ENCODE measurements around the gene FBN1.

FBN1 gene

GRCh38 chr15:48388910-48389309 is 256.6 kb downstream of the FBN1 start:
- no peak for DNase-seq

DNA sequence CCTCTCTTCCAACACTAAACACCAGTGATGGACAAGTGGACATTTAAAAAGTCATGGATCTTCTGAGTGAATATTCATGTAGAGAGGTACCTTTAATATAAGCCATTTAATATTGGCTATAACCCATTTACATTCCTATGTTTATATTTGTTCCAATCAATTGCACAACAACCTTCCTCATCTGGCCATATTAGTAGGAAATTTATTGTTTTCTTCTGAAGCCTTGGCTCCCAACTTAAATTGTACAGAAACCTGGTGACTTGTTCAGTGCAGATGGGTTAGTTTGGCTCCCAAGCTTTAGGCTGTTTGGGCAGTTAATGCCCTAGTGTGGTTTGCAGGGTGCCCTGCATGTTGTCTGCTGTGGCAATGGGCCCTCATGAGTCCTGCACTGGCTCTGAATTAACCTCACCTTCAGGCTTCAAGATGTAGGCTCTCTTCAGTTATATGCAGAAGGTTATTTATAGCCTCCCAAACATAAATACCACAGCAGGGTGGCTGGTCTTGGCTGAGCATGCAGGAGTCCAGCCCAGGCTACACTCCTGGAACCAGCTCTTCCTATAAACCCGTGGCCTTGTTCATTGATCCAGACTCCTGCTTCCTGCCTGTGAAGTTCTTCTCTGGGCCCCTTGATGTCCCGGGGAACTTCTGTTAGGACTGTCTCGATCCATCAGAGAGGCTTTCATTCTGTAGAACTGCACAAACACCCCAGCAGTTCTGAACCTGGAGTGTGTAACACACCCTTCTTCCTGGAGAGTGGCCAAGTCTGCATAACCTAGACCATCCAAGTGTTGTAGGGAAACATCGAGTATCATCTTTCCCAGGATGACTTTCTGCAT is 257.3 kb downstream of the FBN1 start:
- no peak for DNase-seq

- DNase-seq, result no peak
Measured at GRCh38 chr15:48385031-48385830, 260.3 kb downstream of the FBN1 start.

- no peak for DNase-seq
Measured at GRCh38 chr15:48384616-48385015, 260.9 kb downstream of the FBN1 start.

GRCh38 chr15:48383031-48383430 is 262.5 kb downstream of the FBN1 start:
- no peak for DNase-seq

DNA sequence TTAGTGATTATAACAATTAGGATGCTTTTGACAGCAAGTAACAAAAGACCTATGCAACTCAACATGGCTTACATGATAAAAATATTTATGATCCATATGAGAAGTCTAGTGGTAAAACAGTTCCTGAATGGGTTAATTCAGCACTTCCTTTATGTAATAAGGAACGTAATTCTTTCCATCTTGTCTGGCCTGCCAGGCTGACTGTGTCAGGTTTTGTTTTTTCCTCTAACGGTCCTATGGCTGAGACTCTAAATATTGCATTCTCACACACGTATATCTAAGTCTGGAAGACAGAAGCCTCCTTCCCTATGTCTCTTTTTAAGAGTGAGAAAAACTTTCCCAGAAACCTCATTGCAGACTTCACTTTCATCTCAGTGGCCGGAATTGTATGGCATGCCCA is 263.6 kb downstream of the FBN1 start:
- DNase-seq, result no peak

DNA sequence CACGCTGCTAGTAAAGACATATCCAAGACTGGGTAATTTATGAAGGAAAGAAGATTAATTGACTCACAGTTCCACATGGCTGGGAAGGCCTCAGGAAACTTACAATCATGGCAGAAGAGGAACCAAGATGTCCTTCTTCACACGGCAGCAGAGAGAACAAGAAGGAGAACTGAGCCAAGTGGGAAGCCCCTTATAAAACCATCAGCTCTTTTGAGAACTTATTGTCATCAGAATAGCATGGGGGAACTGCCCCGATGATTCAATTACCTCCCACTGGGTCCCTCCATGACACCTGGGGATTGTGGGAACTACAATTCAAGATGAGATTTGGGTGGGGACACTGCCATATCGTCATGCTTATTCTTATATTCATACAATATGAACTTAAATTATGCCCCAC is 265.3 kb downstream of the FBN1 start:
- no peak for DNase-seq

GRCh38 chr15:48375767-48376166 is 269.7 kb downstream of the FBN1 start:
- no peak for DNase-seq

- no peak for DNase-seq
Measured at GRCh38 chr15:48374472-48374871, 271.0 kb downstream of the FBN1 start.

- DNase-seq, result no peak
Measured at GRCh38 chr15:48373821-48374451, 271.6 kb downstream of the FBN1 start.

GRCh38 chr15:48371961-48372360 is 273.5 kb downstream of the FBN1 start:
- no peak for DNase-seq

- DNase-seq, result no peak
Measured at GRCh38 chr15:48371550-48371949, 274.0 kb downstream of the FBN1 start.

GRCh38 chr15:48370460-48370859 is 275.0 kb downstream of the FBN1 start:
- no peak for DNase-seq

- no peak for DNase-seq
Measured at GRCh38 chr15:48367483-48367882, 278.0 kb downstream of the FBN1 start.

GRCh38 chr15:48366584-48367312 is 278.8 kb downstream of the FBN1 start:
- DNase-seq, result no peak

DNA sequence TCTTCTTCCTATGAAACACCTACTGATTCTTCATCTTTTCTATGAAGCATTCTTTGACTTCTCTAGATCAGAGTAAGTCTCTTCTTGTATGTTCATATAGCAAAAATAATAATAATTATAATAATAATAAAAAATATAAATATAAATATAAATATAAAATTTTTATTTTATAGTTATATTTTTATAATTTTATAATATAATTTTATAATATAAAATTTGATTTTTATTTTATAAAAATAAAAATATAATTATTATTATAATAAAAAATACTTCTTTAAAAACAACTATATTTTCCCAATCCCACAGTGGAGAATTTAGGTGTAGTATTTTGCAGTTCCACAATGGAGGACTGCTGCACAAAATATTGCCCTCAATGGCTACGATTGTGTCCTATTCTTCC is 279.9 kb downstream of the FBN1 start:
- no peak for DNase-seq

GRCh38 chr15:48363474-48363873 is 282.0 kb downstream of the FBN1 start:
- no peak for DNase-seq

- DNase-seq, result no peak
Measured at GRCh38 chr15:48361685-48362084, 283.8 kb downstream of the FBN1 start.

DNA sequence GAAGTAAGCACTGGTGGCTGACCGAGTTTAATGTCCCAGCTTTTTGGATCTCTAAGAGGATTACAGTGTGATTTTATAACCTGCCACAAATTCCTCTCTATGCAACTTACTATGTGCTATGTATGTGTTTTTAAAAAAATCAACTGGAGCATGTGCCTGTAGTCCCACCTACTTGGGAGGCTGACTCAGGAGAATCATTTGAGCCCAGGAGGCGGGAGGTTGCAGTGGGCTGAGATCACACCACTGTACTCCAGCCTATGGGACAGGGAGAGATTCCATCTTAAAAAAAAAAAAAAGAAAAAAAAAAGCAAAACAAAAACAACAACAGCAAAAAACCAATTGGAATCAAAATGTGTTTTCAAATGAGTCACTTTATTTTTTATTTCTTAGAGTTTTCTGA is 284.7 kb downstream of the FBN1 start:
- no peak for DNase-seq
